Esophagus muscularis mucosa (tissue), 4 donors: ENCODE results near the gene SH2D6. TPM values are rescaled to one million over a fixed set of nuclear protein-coding genes. Genes with fewer than 3 reads are reported as not detected.

ENCODE experiments used
- DNase-seq: peaks from one replicate; pipeline ENCODE4 v3.0.0-alpha.2; 2017; ENCODE audit errors: extremely low spot score
- H3K27ac ChIP-seq, 4 donors: fragments of 200-600 bp; sonication (generic); replicated peaks in 1 of 4; 1 replicate in 3 of 4; 2 replicates in 1 of 4; pipeline ENCODE4 v1.5.1; 2016 to 2019; ENCODE audit warnings: mild to moderate bottlenecking in 1 of 4
- H3K27me3 ChIP-seq, 4 donors: fragments of 200-600 bp; sonication (generic); one replicate each; pipeline versions ENCODE4 v1.5.1 to v1.6.0; 2016 to 2019
- H3K36me3 ChIP-seq, 4 donors: fragments of 200-600 bp; sonication (generic); one replicate each; pipeline ENCODE4 v1.5.1; 2016 to 2019
- H3K4me1 ChIP-seq, 4 donors: fragments of 200-600 bp; sonication (generic); one replicate each; pipeline ENCODE4 v1.5.1; 2016 to 2019
- H3K4me3 ChIP-seq, 4 donors: fragments of 200-600 bp; sonication (generic); 1 replicate in 2 of 4; 2 replicates in 2 of 4; pipeline ENCODE4 v1.5.1; 2016 to 2019; ENCODE audit warnings: mild to moderate bottlenecking in 4 of 4, moderate library complexity in 1 of 4
- H3K9me3 ChIP-seq, 4 donors: fragments of 200-600 bp; sonication (generic); 1 replicate in 3 of 4; 2 replicates in 1 of 4; pipeline ENCODE4 v1.5.1; 2016 to 2019
- CTCF ChIP-seq, 3 experiments: fragments of 200-600 bp in 2 of 3; fragments of 450-650 bp in 1 of 3; sonication (generic) in 2 of 3; IDR thresholded peaks; one replicate each; pipeline ENCODE4 v1.5.1; 2017 to 2019; ENCODE audit warnings: antibody characterized with exemption in 3 of 3, mild to moderate bottlenecking in 2 of 3, moderate library complexity in 1 of 3
- EP300 ChIP-seq: sonication (generic); formaldehyde crosslinking; IDR thresholded peaks from one replicate; pipeline ENCODE4 v1.6.1; 2017; ENCODE audit warnings: antibody characterized with exemption
- POLR2A ChIP-seq: fragments of 450-650 bp; IDR thresholded peaks from one replicate; pipeline ENCODE4 v1.6.1; 2017; ENCODE audit warnings: antibody characterized with exemption, moderate library complexity, mild to moderate bottlenecking, low read depth
- POLR2AphosphoS5 ChIP-seq, 2 donors: sonication (generic); formaldehyde crosslinking; IDR thresholded peaks; one replicate each; pipeline ENCODE4 v1.6.1; 2017; ENCODE audit warnings: antibody characterized with exemption in 2 of 2
- WGBS: methylation state at CpG from one replicate; pipeline ENCODE4 v1.1.5; 2018; 5-methylcytosine and 5-hydroxymethylcytosine counted together
- intact Hi-C: fragments of 100-400 bp; cut with DNase I; formaldehyde crosslinking; loops from one replicate; pipeline ENCODE4 v1.15.1; 2023
- total RNA-seq, 4 donors: library from RNA; depleted of rRNA; stranded (reverse); fragments of >200 nt; gene quantifications; one replicate each; pipeline versions ENCODE4 v1.1.0 to v1.2.1, GENCODE V29; 2016

SH2D6 gene
- total RNA-seq, 4 donors from 2014 or later = not detected

GRCh38 chr2:85385746-85386145 is 32.8 kb upstream of the SH2D6 start:
- H3K36me3 ChIP-seq = peaks cover 21 to 96% (median 71%) of the 10 kb centered on the region in 4 donors

GRCh38 chr2:85387754-85388153 is 30.8 kb upstream of the SH2D6 start:
- Histone ChIP-seq H3K36me3 (peaks cover 21 to 88% (median 84%) of the 10 kb centered on the region in 4 donors), H3K9me3 (no peaks in the 10 kb centered on the region), H3K27ac (no peak overlapping the region), H3K27me3 (no peaks in the 10 kb centered on the region), H3K4me1 (no peaks in the 10 kb centered on the region), H3K4me3 (no peak overlapping the region)
- TF ChIP-seq POLR2AphosphoS5 (IDR thresholded peaks at IDR 0.05) (no peak), POLR2A (no peak), EP300 (no peak), CTCF (IDR thresholded peaks at IDR 0.05) (no peak)
- no peak for DNase-seq
- intact Hi-C loops = no loop called here
- WGBS = 80% methylated on average over 2 of the region's 2 CpGs

More at GRCh38 chr2:85385746-85386145, 32.8 kb upstream of the SH2D6 start:
- H3K4me1 ChIP-seq = no peaks in the 10 kb centered on the region
- H3K27ac ChIP-seq = no peak overlapping the region
- no peaks in the 10 kb centered on the region for H3K9me3 ChIP-seq
- WGBS = 88% methylated on average over 2 of the region's 2 CpGs
- no peaks in the 10 kb centered on the region for H3K27me3 ChIP-seq
- TF ChIP-seq POLR2AphosphoS5 (IDR thresholded peaks at IDR 0.05) (no peak), CTCF (IDR thresholded peaks at IDR 0.05) (no peak), EP300 (no peak), POLR2A (no peak)
- intact Hi-C loops = no loop called here
- no peak overlapping the region for H3K4me3 ChIP-seq
- DNase-seq = no peak

GRCh38 chr2:85388878-85389538 is 29.5 kb upstream of the SH2D6 start:
- Histone ChIP-seq H3K4me1 (peaks cover 0 to 3% (median 0%) of the 10 kb centered on the region in 4 donors), H3K9me3 (no peaks in the 10 kb centered on the region), H3K27ac (no peak overlapping the region), H3K27me3 (no peaks in the 10 kb centered on the region), H3K36me3 (peaks cover 21 to 82% (median 77%) of the 10 kb centered on the region in 4 donors), H3K4me3 (no peak overlapping the region)
- no peak for DNase-seq
- 91% methylated on average over 9 of the region's 9 CpGs for WGBS
- intact Hi-C loops = no loop called here
- no peak for TF ChIP-seq EP300
- TF ChIP-seq POLR2A = no peak
- no peak for TF ChIP-seq CTCF (IDR thresholded peaks at IDR 0.05)
- no peak for TF ChIP-seq POLR2AphosphoS5 (IDR thresholded peaks at IDR 0.05)

GRCh38 chr2:85390941-85391669 is 27.4 kb upstream of the SH2D6 start:
- WGBS = 70% methylated on average over 6 of the region's 11 CpGs
- H3K36me3 ChIP-seq = peaks cover 18 to 65% (median 58%) of the 10 kb centered on the region in 4 donors

More at GRCh38 chr2:85390941-85391669, 27.4 kb upstream of the SH2D6 start:
- Histone ChIP-seq H3K9me3 (no peaks in the 10 kb centered on the region), H3K4me3 (no peak overlapping the region), H3K27ac (no peak overlapping the region), H3K4me1 (peaks cover 0 to 13% (median 6%) of the 10 kb centered on the region in 4 donors), H3K27me3 (no peaks in the 10 kb centered on the region)
- TF ChIP-seq POLR2A (no peak), POLR2AphosphoS5 (IDR thresholded peaks at IDR 0.05) (no peak), EP300 (no peak), CTCF (IDR thresholded peaks at IDR 0.05) (peak; percentile 51 to 63 (median 57))
- DNase-seq = no peak
- intact Hi-C loops = no loop called here
